BLaER1 (cell line): Measurements from ENCODE around the gene NUBPL.
"Not testable (repeated sequence)": the region's sequence is repeated elsewhere in the genome, so short reads cannot be mapped to it uniquely, and the experiment has no call there.

ENCODE experiments used
- H3K27ac ChIP-seq: shearing (Covaris generic); formaldehyde crosslinking; 2 replicates; pipeline ENCODE4 v1.8.1; 2022
- H3K27me3 ChIP-seq: shearing (Covaris generic); formaldehyde crosslinking; 2 replicates; pipeline ENCODE4 v1.8.1; 2022
- H3K36me3 ChIP-seq: shearing (Covaris generic); formaldehyde crosslinking; 2 replicates; pipeline ENCODE4 v1.8.1; 2022
- H3K4me1 ChIP-seq: shearing (Covaris generic); formaldehyde crosslinking; 2 replicates; pipeline ENCODE4 v1.8.1; 2022
- H3K4me2 ChIP-seq: shearing (Covaris generic); formaldehyde crosslinking; 2 replicates; pipeline ENCODE4 v1.8.1; 2022
- H3K4me3 ChIP-seq: shearing (Covaris generic); formaldehyde crosslinking; 2 replicates; pipeline ENCODE4 v1.8.1; 2022
- H3K9ac ChIP-seq: shearing (Covaris generic); formaldehyde crosslinking; 2 replicates; pipeline ENCODE4 v1.8.1; 2022
- H3K9me3 ChIP-seq: shearing (Covaris generic); formaldehyde crosslinking; 2 replicates; pipeline ENCODE4 v1.8.1; 2022
- H4K20me1 ChIP-seq: shearing (Covaris generic); formaldehyde crosslinking; 2 replicates; pipeline ENCODE4 v1.8.1; 2022
- Cebpa-rat ChIP-seq: shearing (Covaris generic); IDR thresholded peaks from 2 replicates; pipeline ENCODE4 v1.8.1; 2022

The NUBPL gene

GRCh38 chr14:31884238-31884637 is 323.0 kb downstream of the NUBPL start:
- Histone ChIP-seq H3K4me1 (peaks cover 8% of the 10 kb centered on the region; the same call in 1 of the 2 replicates), H3K27ac (no peak overlapping the region), H3K4me3 (no peak overlapping the region), H3K36me3 (no peaks in the 10 kb centered on the region), H4K20me1 (no peaks in the 10 kb centered on the region), H3K27me3 (no peaks in the 10 kb centered on the region), H3K4me2 (no peak overlapping the region), H3K9ac (no peak overlapping the region), H3K9me3 (no peaks in the 10 kb centered on the region)
- no peak for TF ChIP-seq Cebpa-rat

DNA sequence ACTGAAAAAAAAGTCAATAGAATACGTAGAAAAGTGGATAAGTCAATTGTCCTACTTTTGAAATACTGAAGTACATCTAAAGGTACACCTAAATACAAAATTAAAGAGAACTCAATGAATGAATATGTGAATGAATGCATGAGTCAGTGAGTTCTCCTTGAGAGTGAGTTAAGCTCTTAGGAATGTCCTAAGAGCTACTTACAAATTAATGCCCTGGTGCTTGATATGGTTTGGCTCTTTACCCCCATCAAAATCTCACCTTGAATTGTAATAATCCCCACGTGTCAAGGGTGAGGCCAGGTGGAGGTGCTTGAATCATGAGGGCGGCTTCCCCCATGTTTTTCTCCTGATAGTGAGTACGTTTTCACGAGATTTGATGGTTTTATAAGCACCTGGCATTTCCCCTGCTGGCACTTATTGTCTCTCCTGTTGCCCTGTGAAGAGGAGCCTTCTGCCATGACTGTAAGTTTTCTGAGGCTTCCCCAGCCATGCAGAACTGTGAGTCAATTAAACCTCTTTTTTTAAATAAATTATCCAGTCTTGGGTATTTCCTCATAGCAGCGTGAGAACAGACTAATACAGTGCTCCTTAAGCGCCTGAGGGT is 323.7 kb downstream of the NUBPL start:
- Histone ChIP-seq H3K4me3 (no peak overlapping the region), H4K20me1 (no peaks in the 10 kb centered on the region), H3K9ac (no peak overlapping the region), H3K27ac (no peak overlapping the region), H3K4me1 (peaks cover 2% of the 10 kb centered on the region; the same call in 1 of the 2 replicates), H3K27me3 (no peaks in the 10 kb centered on the region), H3K4me2 (no peak overlapping the region), H3K9me3 (no peaks in the 10 kb centered on the region), H3K36me3 (no peaks in the 10 kb centered on the region)
- no peak for TF ChIP-seq Cebpa-rat

DNA sequence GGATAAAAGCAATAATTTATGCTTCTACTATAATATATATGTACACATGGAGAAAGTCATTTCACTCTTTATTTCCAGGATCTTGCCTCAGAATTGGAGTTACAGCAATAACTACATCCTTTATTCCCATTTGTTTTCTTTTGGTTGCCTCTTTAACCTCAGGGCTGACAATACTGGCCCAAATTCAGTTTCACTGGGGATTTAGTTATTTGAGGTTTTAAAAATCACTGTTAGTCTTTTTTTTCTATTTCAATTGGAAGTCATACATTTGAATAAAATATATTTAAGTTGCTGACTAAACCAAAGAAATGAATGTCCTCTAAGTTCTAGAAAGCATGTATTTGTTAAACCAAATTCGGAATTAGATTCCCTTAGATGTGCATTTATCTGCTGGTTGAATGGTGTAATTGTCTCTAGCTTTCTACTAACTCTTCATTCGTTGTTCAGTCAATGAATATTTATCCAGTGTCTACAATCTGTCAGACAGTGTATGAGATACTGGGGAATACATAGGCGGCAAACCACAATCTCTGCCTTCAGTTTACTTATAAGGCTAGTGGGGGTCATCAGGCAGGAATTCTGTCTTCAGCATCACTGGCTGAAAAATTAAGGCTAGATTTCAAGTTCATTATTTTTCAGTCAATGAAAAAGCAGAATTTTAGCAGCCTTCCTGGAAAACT is 325.1 kb downstream of the NUBPL start:
- Histone ChIP-seq H3K36me3 (no peaks in the 10 kb centered on the region), H3K4me3 (no peak overlapping the region), H3K9me3 (no peaks in the 10 kb centered on the region), H3K4me2 (no peak overlapping the region), H4K20me1 (no peaks in the 10 kb centered on the region), H3K4me1 (no peaks in the 10 kb centered on the region), H3K9ac (no peak overlapping the region), H3K27me3 (no peaks in the 10 kb centered on the region), H3K27ac (no peak overlapping the region)
- TF ChIP-seq Cebpa-rat = no peak

- no peak overlapping the region for H3K4me3 ChIP-seq
- no peaks in the 10 kb centered on the region for H4K20me1 ChIP-seq
- no peaks in the 10 kb centered on the region for H3K27me3 ChIP-seq
- H3K4me1 ChIP-seq = no peaks in the 10 kb centered on the region
- no peak overlapping the region for H3K9ac ChIP-seq
- H3K27ac ChIP-seq = no peak overlapping the region
- no peak for TF ChIP-seq Cebpa-rat
- H3K9me3 ChIP-seq = no peaks in the 10 kb centered on the region
- no peaks in the 10 kb centered on the region for H3K36me3 ChIP-seq
- no peak overlapping the region for H3K4me2 ChIP-seq
Observed at GRCh38 chr14:31887929-31888580, 326.9 kb downstream of the NUBPL start.

DNA sequence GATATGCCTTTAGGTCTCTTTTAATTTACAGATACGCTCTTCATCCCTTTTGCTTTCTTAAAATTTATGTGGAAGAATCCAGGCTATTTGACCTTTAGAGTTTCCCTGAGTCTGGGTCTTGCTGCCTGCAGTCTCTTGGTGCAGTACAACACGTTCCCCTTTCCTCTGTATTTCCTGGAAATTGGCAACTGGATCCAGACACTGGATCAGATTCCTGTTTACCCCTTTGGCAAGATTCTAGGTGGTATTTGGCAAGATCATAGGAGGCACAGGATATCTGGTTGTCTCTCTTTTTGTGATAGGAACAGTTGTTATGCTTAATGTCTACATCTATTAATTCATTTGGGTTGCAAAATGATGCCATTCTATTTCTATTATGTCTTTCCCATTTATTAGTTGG is 328.1 kb downstream of the NUBPL start:
- no peak for TF ChIP-seq Cebpa-rat
- H3K27ac ChIP-seq = no peak overlapping the region
- no peak overlapping the region for H3K9ac ChIP-seq
- H4K20me1 ChIP-seq = no peaks in the 10 kb centered on the region
- H3K4me3 ChIP-seq = no peak overlapping the region
- no peak overlapping the region for H3K4me2 ChIP-seq
- H3K27me3 ChIP-seq = no peaks in the 10 kb centered on the region
- H3K9me3 ChIP-seq = no peaks in the 10 kb centered on the region
- no peaks in the 10 kb centered on the region for H3K36me3 ChIP-seq
- H3K4me1 ChIP-seq = no peaks in the 10 kb centered on the region

DNA sequence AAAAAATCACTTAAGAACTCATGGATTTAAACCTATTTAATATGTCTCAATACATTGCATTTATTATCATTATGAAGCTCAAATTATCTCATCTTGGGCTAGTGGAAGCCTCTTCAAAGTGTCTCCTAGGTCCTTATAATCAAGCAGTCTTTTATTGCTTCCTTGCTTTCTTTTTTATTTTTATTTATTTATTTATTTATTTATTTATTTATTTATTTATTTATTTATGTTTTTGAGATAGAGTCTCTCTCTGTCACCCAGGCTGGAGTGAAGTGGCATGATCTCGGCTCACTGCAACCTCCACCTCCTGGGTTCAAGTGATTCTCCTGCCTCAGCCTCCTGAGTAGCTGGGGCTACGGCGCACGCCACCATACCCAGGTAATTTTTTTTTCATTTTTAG is 329.0 kb downstream of the NUBPL start:
- not testable (repeated sequence) for H3K27me3 ChIP-seq, H3K4me2 ChIP-seq, H3K9me3 ChIP-seq, H3K9ac ChIP-seq, H3K27ac ChIP-seq, H4K20me1 ChIP-seq, H3K4me3 ChIP-seq, H3K36me3 ChIP-seq, H3K4me1 ChIP-seq

DNA sequence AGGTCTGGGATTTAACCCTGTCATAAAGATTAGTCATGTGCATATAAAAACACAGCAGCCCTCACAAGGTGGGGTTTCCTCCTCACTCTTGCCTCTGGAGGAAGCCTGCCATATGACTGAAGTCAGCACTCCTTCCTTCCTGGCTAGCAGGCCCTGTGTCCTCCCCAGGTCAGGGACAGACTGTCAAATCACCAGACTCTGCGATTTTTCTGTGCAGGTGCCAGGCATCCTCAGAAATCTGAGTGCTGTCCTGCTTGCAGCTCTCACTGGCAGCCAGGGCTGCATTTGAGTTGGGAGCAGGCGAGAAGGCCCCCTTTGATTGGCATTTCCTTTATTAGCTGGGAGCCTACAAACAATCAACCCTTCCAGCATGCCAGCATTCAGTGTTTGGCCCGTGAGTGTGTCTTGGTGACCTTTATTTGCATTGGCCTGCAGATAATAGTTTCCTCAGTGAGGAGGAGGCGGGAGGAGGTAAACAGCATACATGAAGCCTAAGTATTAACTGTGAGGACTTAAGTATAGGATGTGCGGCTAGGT is 332.1 kb downstream of the NUBPL start:
- Histone ChIP-seq H3K27ac (no peak overlapping the region), H3K4me2 (no peak overlapping the region)

GRCh38 chr14:31894351-31894750 is 333.1 kb downstream of the NUBPL start:
- Histone ChIP-seq H3K27ac (no peak overlapping the region), H3K9ac (no peak overlapping the region), H3K9me3 (no peaks in the 10 kb centered on the region), H3K4me2 (no peak overlapping the region), H3K36me3 (no peaks in the 10 kb centered on the region), H3K4me3 (no peak overlapping the region), H3K27me3 (no peaks in the 10 kb centered on the region), H3K4me1 (no peaks in the 10 kb centered on the region), H4K20me1 (no peaks in the 10 kb centered on the region)
- no peak for TF ChIP-seq Cebpa-rat

More for the DNA sequence above, 332.1 kb downstream of the NUBPL start:
- H3K9ac ChIP-seq = no peak overlapping the region
- H4K20me1 ChIP-seq = no peaks in the 10 kb centered on the region
- H3K27me3 ChIP-seq = no peaks in the 10 kb centered on the region
- H3K4me1 ChIP-seq = no peaks in the 10 kb centered on the region
- TF ChIP-seq Cebpa-rat = no peak
- H3K4me3 ChIP-seq = no peak overlapping the region
- no peaks in the 10 kb centered on the region for H3K36me3 ChIP-seq
- no peaks in the 10 kb centered on the region for H3K9me3 ChIP-seq

GRCh38 chr14:31895206-31895605 is 334.0 kb downstream of the NUBPL start:
- Histone ChIP-seq H3K27me3 (no peaks in the 10 kb centered on the region), H3K4me2 (no peak overlapping the region), H4K20me1 (no peaks in the 10 kb centered on the region), H3K27ac (no peak overlapping the region), H3K9me3 (no peaks in the 10 kb centered on the region), H3K4me1 (no peaks in the 10 kb centered on the region), H3K4me3 (no peak overlapping the region), H3K36me3 (no peaks in the 10 kb centered on the region), H3K9ac (no peak overlapping the region)
- no peak for TF ChIP-seq Cebpa-rat

DNA sequence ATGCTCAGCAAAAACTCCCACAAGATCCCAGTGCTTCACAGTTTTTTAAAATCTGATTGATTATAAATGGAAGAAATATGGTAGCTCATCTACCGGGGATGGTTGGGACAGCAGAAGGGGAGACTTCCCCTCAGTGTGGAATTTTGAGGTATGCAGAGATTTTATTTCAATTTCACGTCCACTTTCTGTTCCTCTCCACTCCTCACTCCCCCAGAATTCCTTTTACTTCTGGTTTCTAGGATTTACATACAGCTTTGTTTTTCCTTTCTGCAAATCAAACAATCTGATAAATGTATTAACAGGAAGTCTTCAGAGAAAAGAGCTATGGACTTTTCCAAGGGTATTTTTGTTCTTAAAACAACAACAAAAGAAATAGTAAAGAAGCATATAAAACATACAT is 334.4 kb downstream of the NUBPL start:
- Histone ChIP-seq H3K4me3 (no peak overlapping the region), H3K9ac (no peak overlapping the region), H3K4me2 (no peak overlapping the region), H3K9me3 (no peaks in the 10 kb centered on the region), H3K4me1 (no peaks in the 10 kb centered on the region), H3K27me3 (no peaks in the 10 kb centered on the region), H3K27ac (no peak overlapping the region), H3K36me3 (no peaks in the 10 kb centered on the region), H4K20me1 (no peaks in the 10 kb centered on the region)
- TF ChIP-seq Cebpa-rat = no peak
